HEK293 (cell line): ENCODE measurements around the gene KPNA6.

ENCODE experiments used
- BCL6B ChIP-seq: fragments of 450-650 bp; formaldehyde crosslinking; IDR thresholded peaks from 2 replicates; pipeline ENCODE4 v1.5.1; 2017; ENCODE audit warnings: missing biosample characterization, missing genetic modification characterization
- FEZF1 ChIP-seq: fragments of 450-650 bp; formaldehyde crosslinking; IDR thresholded peaks from 2 replicates; pipeline ENCODE4 v1.5.1; 2016; ENCODE audit warnings: missing biosample characterization, missing genetic modification characterization
- GLI2 ChIP-seq: fragments of 450-650 bp; formaldehyde crosslinking; IDR thresholded peaks from 2 replicates; pipeline ENCODE4; 2017; ENCODE audit warnings: missing biosample characterization, missing genetic modification characterization, low read depth, borderline replicate concordance
- IKZF3 ChIP-seq: fragments of 450-650 bp; IDR thresholded peaks from 2 replicates; pipeline ENCODE4 v1.5.0; 2018; ENCODE audit warnings: missing biosample characterization, mild to moderate bottlenecking, missing genetic modification characterization, moderate library complexity
- KLF16 ChIP-seq: fragments of 450-650 bp; formaldehyde crosslinking; IDR thresholded peaks from 2 replicates; pipeline ENCODE4 v1.5.1; 2017; ENCODE audit warnings: missing biosample characterization, missing genetic modification characterization
- KLF8 ChIP-seq: fragments of 450-650 bp; formaldehyde crosslinking; IDR thresholded peaks from 2 replicates; pipeline ENCODE4 v1.5.1; 2016; ENCODE audit warnings: missing biosample characterization, missing genetic modification characterization
- PRDM10 ChIP-seq: fragments of 450-650 bp; formaldehyde crosslinking; IDR thresholded peaks from 2 replicates; pipeline ENCODE4 v1.5.1; 2016; ENCODE audit warnings: missing biosample characterization, missing genetic modification characterization
- REPIN1 ChIP-seq: fragments of 450-650 bp; formaldehyde crosslinking; IDR thresholded peaks from 2 replicates; pipeline ENCODE4 v1.5.1; 2017; ENCODE audit warnings: missing biosample characterization, missing genetic modification characterization, low read depth
- SCRT2 ChIP-seq: fragments of 450-650 bp; formaldehyde crosslinking; IDR thresholded peaks from 2 replicates; pipeline ENCODE4 v1.5.1; 2016; ENCODE audit warnings: missing biosample characterization, missing genetic modification characterization
- YY1 ChIP-seq: fragments of 450-650 bp; formaldehyde crosslinking; IDR thresholded peaks from 2 replicates; pipeline ENCODE4 v1.5.1; 2018; ENCODE audit warnings: missing biosample characterization, missing genetic modification characterization
- ZNF112 ChIP-seq: fragments of 450-650 bp; formaldehyde crosslinking; IDR thresholded peaks from 2 replicates; pipeline ENCODE4 v1.5.0; 2017; ENCODE audit warnings: missing biosample characterization, missing genetic modification characterization
- ZNF121 ChIP-seq: fragments of 450-650 bp; formaldehyde crosslinking; IDR thresholded peaks from 2 replicates; pipeline ENCODE4 v1.5.1; 2016; ENCODE audit warnings: missing biosample characterization, missing genetic modification characterization
- ZNF146 ChIP-seq: fragments of 450-650 bp; formaldehyde crosslinking; IDR thresholded peaks from 2 replicates; pipeline ENCODE4 v1.5.1; 2016; ENCODE audit warnings: missing biosample characterization, missing genetic modification characterization
- ZNF169 ChIP-seq: fragments of 450-650 bp; formaldehyde crosslinking; IDR thresholded peaks from 2 replicates; pipeline ENCODE4 v1.5.1; 2016; ENCODE audit warnings: missing biosample characterization, missing genetic modification characterization
- ZNF223 ChIP-seq: fragments of 450-650 bp; formaldehyde crosslinking; IDR thresholded peaks from 2 replicates; pipeline ENCODE4 v1.5.1; 2016; ENCODE audit warnings: missing biosample characterization, missing genetic modification characterization
- ZNF274 ChIP-seq, 2 experiments: fragments of 200-500 bp in 1 of 2; fragments of 450-650 bp in 1 of 2; sonication (Bioruptor generic) in 1 of 2; formaldehyde crosslinking in 1 of 2; IDR thresholded peaks; 2 replicates each; pipeline versions ENCODE4 v1.5.1 to v1.6.1; 2014 to 2016; ENCODE audit warnings: borderline replicate concordance in 1 of 2, inconsistent platforms in 1 of 2, low read length in 1 of 2, missing biosample characterization in 1 of 2, missing genetic modification characterization in 1 of 2
- ZNF324 ChIP-seq: fragments of 450-650 bp; formaldehyde crosslinking; IDR thresholded peaks from 2 replicates; pipeline ENCODE4 v1.5.1; 2016; ENCODE audit warnings: missing biosample characterization, missing genetic modification characterization
- ZNF341 ChIP-seq: fragments of 450-650 bp; formaldehyde crosslinking; IDR thresholded peaks from 2 replicates; pipeline ENCODE4; 2016; ENCODE audit warnings: low read depth, missing biosample characterization, missing genetic modification characterization
- ZNF426 ChIP-seq: fragments of 450-650 bp; formaldehyde crosslinking; IDR thresholded peaks from 2 replicates; pipeline ENCODE4 v1.5.1; 2017; ENCODE audit warnings: missing biosample characterization, missing genetic modification characterization, mild to moderate bottlenecking, inconsistent platforms, moderate library complexity
- ZNF433 ChIP-seq: fragments of 450-650 bp; formaldehyde crosslinking; IDR thresholded peaks from 2 replicates; pipeline ENCODE4 v1.5.1; 2016; ENCODE audit warnings: missing biosample characterization, missing genetic modification characterization, low read depth
- ZNF473 ChIP-seq: fragments of 450-650 bp; formaldehyde crosslinking; IDR thresholded peaks from 2 replicates; pipeline ENCODE4 v1.5.1; 2017; ENCODE audit warnings: missing biosample characterization, missing genetic modification characterization
- ZNF48 ChIP-seq: fragments of 450-650 bp; formaldehyde crosslinking; IDR thresholded peaks from 2 replicates; pipeline ENCODE4 v1.5.1; 2016; ENCODE audit warnings: missing biosample characterization, missing genetic modification characterization
- ZNF558 ChIP-seq: fragments of 450-650 bp; formaldehyde crosslinking; IDR thresholded peaks from 2 replicates; pipeline ENCODE4 v1.5.1; 2016; ENCODE audit warnings: missing biosample characterization, missing genetic modification characterization
- ZNF830 ChIP-seq: fragments of 450-650 bp; IDR thresholded peaks from 2 replicates; pipeline ENCODE4 v1.5.0; 2018; ENCODE audit warnings: missing biosample characterization, missing genetic modification characterization, low read depth, mild to moderate bottlenecking, moderate library complexity
- ZSCAN16 ChIP-seq: fragments of 450-650 bp; formaldehyde crosslinking; IDR thresholded peaks from 2 replicates; pipeline ENCODE4 v1.5.1; 2016; ENCODE audit warnings: missing biosample characterization, missing genetic modification characterization
- TF ChIP-seq, protein P1 (sequence below): fragments of 450-650 bp; IDR thresholded peaks from 2 replicates; pipeline ENCODE4 v1.5.1; 2018; ENCODE audit warnings: missing biosample characterization, mild to moderate bottlenecking, missing genetic modification characterization
- TF ChIP-seq, protein P2 (sequence below): fragments of 450-650 bp; formaldehyde crosslinking; IDR thresholded peaks from 2 replicates; pipeline ENCODE4 v1.5.1; 2016; ENCODE audit warnings: missing biosample characterization, missing genetic modification characterization
- TF ChIP-seq, protein P3 (sequence below): fragments of 450-650 bp; formaldehyde crosslinking; IDR thresholded peaks from 2 replicates; pipeline ENCODE4 v1.5.1; 2016; ENCODE audit warnings: missing biosample characterization, missing genetic modification characterization
- TF ChIP-seq, protein P4 (sequence below): fragments of 450-650 bp; formaldehyde crosslinking; IDR thresholded peaks from 2 replicates; pipeline ENCODE4 v1.5.1; 2017; ENCODE audit warnings: missing biosample characterization, missing genetic modification characterization

KPNA6 gene

DNA sequence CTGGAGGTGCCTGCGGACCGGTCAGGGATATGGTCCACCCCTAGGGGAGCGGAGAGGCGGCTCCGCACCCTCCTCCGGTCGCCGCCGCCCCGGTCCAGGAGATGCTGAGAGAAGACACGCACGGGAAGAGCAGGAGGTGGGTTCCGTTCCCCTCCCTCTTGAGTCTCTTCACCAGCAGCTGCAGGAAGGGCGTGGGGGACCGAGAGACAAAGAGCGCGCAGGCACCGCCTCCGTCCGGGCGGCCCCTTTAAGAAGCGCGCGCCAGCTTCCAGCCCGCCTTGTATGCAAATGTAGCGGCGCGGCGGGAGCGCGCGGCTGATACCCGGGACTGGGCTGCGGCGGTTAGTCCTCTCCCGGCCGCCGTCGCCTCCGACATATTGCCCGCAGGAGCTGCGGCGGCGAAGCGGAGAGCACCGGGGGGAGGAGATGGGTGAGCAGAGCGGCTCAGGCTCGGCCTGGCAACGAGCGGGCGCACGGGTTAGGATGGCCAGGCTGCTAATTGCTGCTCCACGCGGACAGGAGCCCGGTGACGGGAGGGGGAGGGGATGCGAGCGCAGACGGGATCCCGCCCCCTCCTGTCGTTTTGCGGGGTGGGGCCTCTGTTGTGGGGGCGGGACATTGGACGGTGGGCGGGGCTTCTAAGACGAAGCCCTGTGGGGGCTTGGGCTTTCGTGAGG lies 35.1 kb upstream of the KPNA6 start, which contains the start of gene TMEM39B (continued):
- TF ChIP-seq PRDM10 (tag by site-specific recombination), result peak; percentile 71; the same call in 1 of the 2 replicates
- peak; percentile 88 for TF ChIP-seq ZNF324 (tag by site-specific recombination)
- TF ChIP-seq REPIN1, result no peak
- no peak for TF ChIP-seq ZNF274 (IDR thresholded peaks at IDR 0.05; ENCODE audit: low read length)
- no peak for TF ChIP-seq ZNF274 (tag by site-specific recombination; IDR thresholded peaks at IDR 0.05; ENCODE audit: borderline replicate concordance)
- TF ChIP-seq, protein P1, sequence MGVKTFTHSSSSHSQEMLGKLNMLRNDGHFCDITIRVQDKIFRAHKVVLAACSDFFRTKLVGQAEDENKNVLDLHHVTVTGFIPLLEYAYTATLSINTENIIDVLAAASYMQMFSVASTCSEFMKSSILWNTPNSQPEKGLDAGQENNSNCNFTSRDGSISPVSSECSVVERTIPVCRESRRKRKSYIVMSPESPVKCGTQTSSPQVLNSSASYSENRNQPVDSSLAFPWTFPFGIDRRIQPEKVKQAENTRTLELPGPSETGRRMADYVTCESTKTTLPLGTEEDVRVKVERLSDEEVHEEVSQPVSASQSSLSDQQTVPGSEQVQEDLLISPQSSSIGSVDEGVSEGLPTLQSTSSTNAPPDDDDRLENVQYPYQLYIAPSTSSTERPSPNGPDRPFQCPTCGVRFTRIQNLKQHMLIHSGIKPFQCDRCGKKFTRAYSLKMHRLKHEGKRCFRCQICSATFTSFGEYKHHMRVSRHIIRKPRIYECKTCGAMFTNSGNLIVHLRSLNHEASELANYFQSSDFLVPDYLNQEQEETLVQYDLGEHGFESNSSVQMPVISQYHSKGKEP (tag by site-specific recombination), result no peak
- peak; percentile 70; the same call in 1 of the 2 replicates for TF ChIP-seq YY1 (tag by site-specific recombination)
- TF ChIP-seq, protein P2, sequence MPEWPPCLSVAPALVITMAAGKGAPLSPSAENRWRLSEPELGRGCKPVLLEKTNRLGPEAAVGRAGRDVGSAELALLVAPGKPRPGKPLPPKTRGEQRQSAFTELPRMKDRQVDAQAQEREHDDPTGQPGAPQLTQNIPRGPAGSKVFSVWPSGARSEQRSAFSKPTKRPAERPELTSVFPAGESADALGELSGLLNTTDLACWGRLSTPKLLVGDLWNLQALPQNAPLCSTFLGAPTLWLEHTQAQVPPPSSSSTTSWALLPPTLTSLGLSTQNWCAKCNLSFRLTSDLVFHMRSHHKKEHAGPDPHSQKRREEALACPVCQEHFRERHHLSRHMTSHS (tag by site-specific recombination), result no peak
- TF ChIP-seq ZNF426, result no peak
- no peak for TF ChIP-seq ZNF121
- TF ChIP-seq, protein P3, sequence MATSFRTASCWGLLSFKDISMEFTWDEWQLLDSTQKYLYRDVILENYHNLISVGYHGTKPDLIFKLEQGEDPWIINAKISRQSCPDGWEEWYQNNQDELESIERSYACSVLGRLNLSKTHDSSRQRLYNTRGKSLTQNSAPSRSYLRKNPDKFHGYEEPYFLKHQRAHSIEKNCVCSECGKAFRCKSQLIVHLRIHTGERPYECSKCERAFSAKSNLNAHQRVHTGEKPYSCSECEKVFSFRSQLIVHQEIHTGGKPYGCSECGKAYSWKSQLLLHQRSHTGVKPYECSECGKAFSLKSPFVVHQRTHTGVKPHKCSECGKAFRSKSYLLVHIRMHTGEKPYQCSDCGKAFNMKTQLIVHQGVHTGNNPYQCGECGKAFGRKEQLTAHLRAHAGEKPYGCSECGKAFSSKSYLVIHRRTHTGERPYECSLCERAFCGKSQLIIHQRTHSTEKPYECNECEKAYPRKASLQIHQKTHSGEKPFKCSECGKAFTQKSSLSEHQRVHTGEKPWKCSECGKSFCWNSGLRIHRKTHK (tag by site-specific recombination), result no peak
- no peak for TF ChIP-seq IKZF3 (tag by site-specific recombination)
- TF ChIP-seq KLF8 (tag by site-specific recombination), result peak; percentile 69
- TF ChIP-seq ZNF558 (tag by site-specific recombination), result no peak
- no peak for TF ChIP-seq ZSCAN16 (tag by site-specific recombination)
- TF ChIP-seq ZNF48, result no peak
- TF ChIP-seq FEZF1 (tag by site-specific recombination), result 0 out of 2 replicates have a peak, but pooled peaks have one; percentile 7
- no peak for TF ChIP-seq ZNF146 (tag by site-specific recombination)
- TF ChIP-seq ZNF169 (tag by site-specific recombination), result no peak
- TF ChIP-seq, protein P4, sequence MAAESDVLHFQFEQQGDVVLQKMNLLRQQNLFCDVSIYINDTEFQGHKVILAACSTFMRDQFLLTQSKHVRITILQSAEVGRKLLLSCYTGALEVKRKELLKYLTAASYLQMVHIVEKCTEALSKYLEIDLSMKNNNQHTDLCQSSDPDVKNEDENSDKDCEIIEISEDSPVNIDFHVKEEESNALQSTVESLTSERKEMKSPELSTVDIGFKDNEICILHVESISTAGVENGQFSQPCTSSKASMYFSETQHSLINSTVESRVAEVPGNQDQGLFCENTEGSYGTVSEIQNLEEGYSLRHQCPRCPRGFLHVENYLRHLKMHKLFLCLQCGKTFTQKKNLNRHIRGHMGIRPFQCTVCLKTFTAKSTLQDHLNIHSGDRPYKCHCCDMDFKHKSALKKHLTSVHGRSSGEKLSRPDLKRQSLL (tag by site-specific recombination), result no peak
- peak; percentile 78 for TF ChIP-seq KLF16 (tag by site-specific recombination)
- TF ChIP-seq ZNF223 (tag by site-specific recombination), result no peak
- no peak for TF ChIP-seq ZNF433 (tag by site-specific recombination)
- TF ChIP-seq GLI2 (tag by site-specific recombination), result no peak
- TF ChIP-seq BCL6B (tag by site-specific recombination), result no peak
- TF ChIP-seq ZNF112 (tag by site-specific recombination), result no peak
- peak; percentile 96 for TF ChIP-seq ZNF341 (tag by site-specific recombination)
- TF ChIP-seq ZNF473 (tag by site-specific recombination), result no peak
- no peak for TF ChIP-seq ZNF830 (tag by site-specific recombination)
- TF ChIP-seq SCRT2, result no peak
